Measurements from ENCODE around the gene EYS.
"Not testable (repeated sequence)": the region's sequence is repeated elsewhere in the genome, so short reads cannot be mapped to it uniquely, and the experiment has no call there.

EYS gene

GRCh38 chr6:64477391-64477790, 1229.6 kb downstream of the EYS start:
- no peak for DNase-seq (ENCODE audit: low read depth in 2 of 2)

- no peak for DNase-seq (ENCODE audit: low read depth in 2 of 2)
Observed at GRCh38 chr6:64476935-64477334, 1230.1 kb downstream of the EYS start.

- not testable (repeated sequence) for DNase-seq (ENCODE audit: low read depth in 2 of 2)
Observed at GRCh38 chr6:64469405-64469804, 1237.6 kb downstream of the EYS start.

GRCh38 chr6:64467656-64468055, 1239.4 kb downstream of the EYS start:
- DNase-seq (ENCODE audit: low read depth in 2 of 2) = no peak

GRCh38 chr6:64459411-64459944, 1247.5 kb downstream of the EYS start:
- no peak for DNase-seq (ENCODE audit: low read depth in 2 of 2)

GRCh38 chr6:64448101-64448500, 1258.9 kb downstream of the EYS start:
- DNase-seq (ENCODE audit: low read depth in 2 of 2) = not testable (repeated sequence)

- DNase-seq (ENCODE audit: low read depth in 2 of 2) = no peak
Observed at GRCh38 chr6:64445038-64445437, 1262.0 kb downstream of the EYS start.

GRCh38 chr6:64439274-64439673, 1267.8 kb downstream of the EYS start:
- no peak for DNase-seq (ENCODE audit: low read depth in 2 of 2)

- no peak for DNase-seq (ENCODE audit: low read depth in 2 of 2)
Observed at GRCh38 chr6:64437996-64438395, 1269.0 kb downstream of the EYS start.

- DNase-seq (ENCODE audit: low read depth in 2 of 2) = no peak
Observed at GRCh38 chr6:64429926-64430325, 1277.1 kb downstream of the EYS start.

GRCh38 chr6:64428186-64428585, 1278.8 kb downstream of the EYS start:
- no peak for DNase-seq (ENCODE audit: low read depth in 2 of 2)

- no peak for DNase-seq (ENCODE audit: low read depth in 2 of 2)
Observed at GRCh38 chr6:64415926-64416325, 1291.1 kb downstream of the EYS start.

- DNase-seq (ENCODE audit: low read depth in 2 of 2) = no peak
Observed at GRCh38 chr6:64411226-64411625, 1295.8 kb downstream of the EYS start.

- DNase-seq (ENCODE audit: low read depth in 2 of 2) = no peak
Observed at GRCh38 chr6:64409948-64410347, 1297.1 kb downstream of the EYS start.

- no peak for DNase-seq (ENCODE audit: low read depth in 2 of 2)
Observed at GRCh38 chr6:64404396-64404795, 1302.6 kb downstream of the EYS start.

GRCh38 chr6:64383277-64383676, 1323.7 kb downstream of the EYS start:
- no peak for DNase-seq (ENCODE audit: low read depth in 2 of 2)

GRCh38 chr6:64376394-64376793, 1330.6 kb downstream of the EYS start:
- no peak for DNase-seq (ENCODE audit: low read depth in 2 of 2)

- no peak for DNase-seq (ENCODE audit: low read depth in 2 of 2)
Observed at GRCh38 chr6:64357430-64357829, 1349.6 kb downstream of the EYS start.

GRCh38 chr6:64347411-64347810, 1359.6 kb downstream of the EYS start:
- no peak for DNase-seq (ENCODE audit: low read depth in 2 of 2)

- no peak for DNase-seq (ENCODE audit: low read depth in 2 of 2)
Observed at GRCh38 chr6:64335195-64335594, 1371.8 kb downstream of the EYS start.

GRCh38 chr6:64334636-64335035, 1372.4 kb downstream of the EYS start:
- DNase-seq (ENCODE audit: low read depth in 2 of 2) = no peak

GRCh38 chr6:64330694-64331307, 1376.2 kb downstream of the EYS start:
- DNase-seq (ENCODE audit: low read depth in 2 of 2) = no peak

GRCh38 chr6:64326939-64327338, 1380.1 kb downstream of the EYS start:
- no peak for DNase-seq (ENCODE audit: low read depth in 2 of 2)

GRCh38 chr6:64325093-64325492, 1381.9 kb downstream of the EYS start:
- no peak for DNase-seq (ENCODE audit: low read depth in 2 of 2)
